Measurements from ENCODE around the gene PRPS1. TPM values are rescaled to one million over a fixed set of nuclear protein-coding genes. Genes with fewer than 3 reads are reported as not detected.
"Not testable (repeated sequence)": the region's sequence is repeated elsewhere in the genome, so short reads cannot be mapped to it uniquely, and the experiment has no call there.

The PRPS1 gene
- total RNA-seq, 1 experiment from 2014 or later = 90.5 TPM

DNA sequence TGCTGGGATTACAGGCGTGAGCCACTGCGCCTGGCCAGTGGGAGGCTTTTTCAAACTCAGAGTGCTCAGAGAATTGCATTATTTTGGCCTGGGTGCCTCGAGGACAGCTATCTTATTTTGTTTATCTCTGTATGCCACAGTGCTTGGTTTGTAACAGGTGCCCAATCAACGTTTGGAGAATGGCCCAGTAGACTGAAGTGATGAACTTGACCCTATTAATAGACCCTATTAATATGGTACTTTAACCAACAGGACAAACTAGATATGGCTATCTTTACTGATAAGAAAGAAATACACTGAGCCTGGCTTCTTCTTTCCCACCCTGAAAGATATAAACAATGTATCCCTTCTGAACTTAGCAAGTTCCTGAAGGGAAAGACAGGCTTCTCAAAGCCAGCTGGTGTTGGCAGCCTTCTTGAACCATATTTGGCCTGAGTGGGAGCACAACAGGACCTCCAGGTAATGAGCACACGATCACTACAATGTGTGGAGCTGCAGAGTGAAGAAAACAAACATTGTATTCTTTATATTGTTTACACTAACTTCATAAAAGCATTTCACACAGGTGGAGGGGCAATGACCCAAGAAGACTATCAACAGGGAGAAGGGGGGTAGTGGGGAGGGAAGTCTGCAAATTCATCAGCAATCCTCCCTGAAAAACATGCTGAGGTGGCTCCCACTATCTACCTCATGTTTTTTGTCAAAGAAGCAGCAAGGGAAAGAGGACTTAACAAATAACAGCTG, 41.7 kb downstream of the PRPS1 start:
- no peak overlapping the region for H2BK20ac ChIP-seq (ENCODE audit: low read depth, low read length, poor library complexity, severe bottlenecking)
- H3K56ac ChIP-seq (ENCODE audit: insufficient read length, low read depth, low read length) = no peak overlapping the region
- no peak overlapping the region for H2BK15ac ChIP-seq (ENCODE audit: low read depth, low read length)
- no CpG with 5 or more reads among the region's 5 CpGs for WGBS (ENCODE audit: extremely low coverage, insufficient read length, low lambda C conversion rate)
- TF ChIP-seq CTCF (conservative IDR thresholded peaks at IDR 0.05) = no peak
- H3K23ac ChIP-seq (ENCODE audit: insufficient read length, low read depth, low read length) = no peak overlapping the region
- H3K79me2 ChIP-seq (ENCODE audit: insufficient read depth, low read length) = no peaks in the 10 kb centered on the region
- H3K27ac ChIP-seq (ENCODE audit: insufficient read length, low read depth, low read length) = no peak overlapping the region
- H4K8ac ChIP-seq (replicated peaks; ENCODE audit: insufficient read length, low read depth, low read length) = no peak overlapping the region
- H3K9me3 ChIP-seq (ENCODE audit: control insufficient read depth, low read depth, low read length) = no peaks in the 10 kb centered on the region
- no peak overlapping the region for H3K27ac Mint-ChIP-seq
- H4K20me1 ChIP-seq (ENCODE audit: control insufficient read depth, insufficient read depth, insufficient read length) = no peaks in the 10 kb centered on the region
- H3K23me2 ChIP-seq (ENCODE audit: insufficient read length, low read depth, low read length, poor library complexity, severe bottlenecking) = no peaks in the 10 kb centered on the region
- no peak overlapping the region for H2BK5ac ChIP-seq (ENCODE audit: insufficient read length, low read length)
- peaks cover 0 to 67% of the 10 kb centered on the region in 2 experiments; a peak in 3 of 5 replicates for H3K9me3 Mint-ChIP-seq
- DNase-seq = no peak
- H3K27me3 Mint-ChIP-seq (ENCODE audit: low read depth) = peaks cover 7% of the 10 kb centered on the region
- H3K4me1 Mint-ChIP-seq = peaks cover 2 to 26% of the 10 kb centered on the region in 2 experiments; a peak in 3 of 4 replicates
- no peak overlapping the region for H3T11ph ChIP-seq (ENCODE audit: low read length)
- H3K4ac ChIP-seq (ENCODE audit: low read depth, low read length) = no peak overlapping the region
- H3K9ac ChIP-seq (ENCODE audit: extremely low read depth, insufficient read length, low read length) = no peak overlapping the region
- H3K36me3 Mint-ChIP-seq (ENCODE audit: insufficient read depth in 1 of 3, low read depth in 3 of 3) = no peaks in the 10 kb centered on the region; a peak in 1 of 7 replicates
- no peak overlapping the region for H3K18ac ChIP-seq (ENCODE audit: insufficient read length, low read depth, low read length)
- H3K79me1 ChIP-seq (ENCODE audit: insufficient read depth, low read depth, low read length, poor library complexity, severe bottlenecking) = no peaks in the 10 kb centered on the region
- H2AK5ac ChIP-seq (ENCODE audit: insufficient read length, low read length) = no peak overlapping the region
- no peak overlapping the region for H3K4me2 ChIP-seq (ENCODE audit: insufficient read depth, insufficient read length, low read length)
- no peaks in the 10 kb centered on the region for H3K27me3 ChIP-seq (ENCODE audit: insufficient read depth, low read length)
- no peak overlapping the region for H3K4me3 Mint-ChIP-seq
- no peaks in the 10 kb centered on the region; the same call in 1 of the 2 replicates for H3K4me1 ChIP-seq (ENCODE audit: insufficient read depth, low read length)
- no peak overlapping the region for H2AFZ ChIP-seq (ENCODE audit: low read length)
- no peak overlapping the region for H3K14ac ChIP-seq (ENCODE audit: insufficient read depth, low read length)
- no peak overlapping the region for H4K91ac ChIP-seq (ENCODE audit: insufficient read length, low read depth, low read length)
- H2BK120ac ChIP-seq (ENCODE audit: low read depth, low read length, poor library complexity, severe bottlenecking) = no peak overlapping the region
- H4K5ac ChIP-seq (ENCODE audit: insufficient read length, low read depth, low read length) = no peak overlapping the region
- H2BK12ac ChIP-seq (ENCODE audit: insufficient read length, low read depth, low read length) = no peak overlapping the region

GRCh38 chrX:107671256-107671655, 42.9 kb downstream of the PRPS1 start:
- H3K9ac ChIP-seq (ENCODE audit: extremely low read depth, insufficient read length, low read length); H3K79me2 ChIP-seq (ENCODE audit: insufficient read depth, low read length); H4K91ac ChIP-seq (ENCODE audit: insufficient read length, low read depth, low read length); H2BK120ac ChIP-seq (ENCODE audit: low read depth, low read length, poor library complexity, severe bottlenecking); H2AK5ac ChIP-seq (ENCODE audit: insufficient read length, low read length); DNase-seq; H3K23ac ChIP-seq (ENCODE audit: insufficient read length, low read depth, low read length); H2BK12ac ChIP-seq (ENCODE audit: insufficient read length, low read depth, low read length); H3K79me1 ChIP-seq (ENCODE audit: insufficient read depth, low read depth, low read length, poor library complexity, severe bottlenecking); H3K27ac Mint-ChIP-seq; H4K20me1 ChIP-seq (ENCODE audit: control insufficient read depth, insufficient read depth, insufficient read length); H3K4me1 ChIP-seq (ENCODE audit: insufficient read depth, low read length); H4K8ac ChIP-seq (replicated peaks; ENCODE audit: insufficient read length, low read depth, low read length); H3K27me3 ChIP-seq (ENCODE audit: insufficient read depth, low read length); H4K5ac ChIP-seq (ENCODE audit: insufficient read length, low read depth, low read length); H2BK5ac ChIP-seq (ENCODE audit: insufficient read length, low read length); H3K27ac ChIP-seq (ENCODE audit: insufficient read length, low read depth, low read length); H3K9me3 ChIP-seq (ENCODE audit: control insufficient read depth, low read depth, low read length); H3K4me3 Mint-ChIP-seq; H3K14ac ChIP-seq (ENCODE audit: insufficient read depth, low read length); H3K18ac ChIP-seq (ENCODE audit: insufficient read length, low read depth, low read length); H3K56ac ChIP-seq (ENCODE audit: insufficient read length, low read depth, low read length); H2BK15ac ChIP-seq (ENCODE audit: low read depth, low read length); H3K27me3 Mint-ChIP-seq (ENCODE audit: low read depth); H2BK20ac ChIP-seq (ENCODE audit: low read depth, low read length, poor library complexity, severe bottlenecking); H3K23me2 ChIP-seq (ENCODE audit: insufficient read length, low read depth, low read length, poor library complexity, severe bottlenecking); H3K4me2 ChIP-seq (ENCODE audit: insufficient read depth, insufficient read length, low read length); H3T11ph ChIP-seq (ENCODE audit: low read length); H2AFZ ChIP-seq (ENCODE audit: low read length); H3K36me3 Mint-ChIP-seq (ENCODE audit: insufficient read depth in 1 of 3, low read depth in 3 of 3); H3K4ac ChIP-seq (ENCODE audit: low read depth, low read length): not testable (repeated sequence)
- H3K4me1 Mint-ChIP-seq = peaks cover 2 to 36% of the 10 kb centered on the region in 2 experiments; a peak in 3 of 4 replicates
- WGBS (ENCODE audit: extremely low coverage, insufficient read length, low lambda C conversion rate) = no CpG with 5 or more reads among the region's 9 CpGs
- H3K9me3 Mint-ChIP-seq = peaks cover 0 to 67% of the 10 kb centered on the region in 2 experiments; a peak in 3 of 5 replicates

Data from H9 (cell line).